ENCODE data around the gene ENTPD8.

The ENTPD8 gene

GRCh38 chr9:137460363-137461315 is 19.5 kb upstream of the ENTPD8 start:
- H3K4me3 ChIP-seq (ENCODE audit: low read length) = no peak overlapping the region
- no peak for DNase-seq (ENCODE audit: low read depth)
- TF ChIP-seq CTCF (IDR thresholded peaks at IDR 0.05; ENCODE audit: insufficient read depth, low read depth, low read length, missing control alignments) = no peak

GRCh38 chr9:137459601-137460362 is 18.6 kb upstream of the ENTPD8 start:
- DNase-seq (ENCODE audit: low read depth) = no peak
- peak overlapping the region; percentile 34 for H3K4me3 ChIP-seq (ENCODE audit: low read length)
- TF ChIP-seq CTCF (IDR thresholded peaks at IDR 0.05; ENCODE audit: insufficient read depth, low read depth, low read length, missing control alignments) = no peak

GRCh38 chr9:137459152-137459600 is 18.0 kb upstream of the ENTPD8 start, which contains the start of gene NSMF:
TSS of gene NSMF (minus strand) at chr9:137459334. CDS start at chr9:137459102, 232 bp downstream.
- H3K4me3 ChIP-seq (ENCODE audit: low read length) = peak within 1 kb of the TSS; percentile 61
- TF ChIP-seq CTCF (IDR thresholded peaks at IDR 0.05; ENCODE audit: insufficient read depth, low read depth, low read length, missing control alignments) = no peak
- peak; percentile 90 for DNase-seq (ENCODE audit: low read depth)

- DNase-seq (ENCODE audit: low read depth) = peak; percentile 17
- no peak for TF ChIP-seq CTCF (IDR thresholded peaks at IDR 0.05; ENCODE audit: insufficient read depth, low read depth, low read length, missing control alignments)
- peak overlapping the region; percentile 61 for H3K4me3 ChIP-seq (ENCODE audit: low read length)
Measured at GRCh38 chr9:137458194-137459151, 17.3 kb upstream of the ENTPD8 start.

GRCh38 chr9:137457406-137458193 is 16.4 kb upstream of the ENTPD8 start:
- no peak for DNase-seq (ENCODE audit: low read depth)
- H3K4me3 ChIP-seq (ENCODE audit: low read length) = peak overlapping the region; percentile 61
- TF ChIP-seq CTCF (IDR thresholded peaks at IDR 0.05; ENCODE audit: insufficient read depth, low read depth, low read length, missing control alignments) = no peak
